H1 (cell line): Measurements from ENCODE around the gene HNF4A. TPM values are rescaled to one million over a fixed set of nuclear protein-coding genes. Genes with fewer than 3 reads are reported as not detected.

Experiments
- CTCF ChIA-PET: fragments of 300-600 bp; sonication (Branson Sonifier 250); formaldehyde crosslinking; loops from one replicate; lab custom pipeline; 2021; ENCODE audit not compliant: partially characterized antibody; lab: Charles Lee
- POLR2A ChIA-PET: fragments of 300-600 bp; sonication (Branson Sonifier 250); formaldehyde crosslinking; loops from one replicate; lab custom pipeline; 2021; ENCODE audit warnings: inconsistent platforms; ENCODE audit not compliant: partially characterized antibody; lab: Charles Lee
- DNase-seq, 2 experiments: peaks; one replicate each; pipeline versions ENCODE4 v3.0.0 to v3.0.0-alpha.2; 2010 to 2022; ENCODE audit warnings: low spot score in 2 of 2, low read depth in 1 of 2, mixed read lengths in 1 of 2
- FAIRE-seq: peaks from 2 replicates; lab custom pipeline; 2011; peaks lifted over from hg19 to GRCh38; lab: Jason Lieb, UNC
- H2AFZ ChIP-seq: 2 replicates; pipeline ENCODE4 v1.8.1; 2012; ENCODE audit warnings: low read length, inconsistent platforms
- H2AK5ac ChIP-seq: 2 replicates; pipeline ENCODE4 v1.6.1; 2013; ENCODE audit warnings: low read depth, low read length
- H2BK120ac ChIP-seq: replicated peaks from 2 replicates; pipeline ENCODE3; 2013; ENCODE audit warnings: low read depth, low read length, inconsistent platforms
- H2BK12ac ChIP-seq: 2 replicates; pipeline ENCODE4 v1.6.1; 2013; ENCODE audit warnings: low read depth, low read length
- H2BK15ac ChIP-seq: 2 replicates; pipeline ENCODE4 v1.6.1; 2013; ENCODE audit warnings: low read length
- H2BK20ac ChIP-seq: 2 replicates; pipeline ENCODE4 v1.6.1; 2013; ENCODE audit warnings: low read length
- H2BK5ac ChIP-seq: 2 replicates; pipeline ENCODE4 v1.6.1; 2013; ENCODE audit warnings: low read depth, low read length
- H3K14ac ChIP-seq: 2 replicates; pipeline ENCODE4 v1.6.1; 2013; ENCODE audit warnings: inconsistent platforms; ENCODE audit not compliant: insufficient read length
- H3K18ac ChIP-seq: 2 replicates; pipeline ENCODE4 v1.6.1; 2013; ENCODE audit warnings: low read length; ENCODE audit errors: extremely low read depth
- H3K23ac ChIP-seq: 2 replicates; pipeline ENCODE4 v1.6.1; 2013; ENCODE audit warnings: inconsistent platforms; ENCODE audit not compliant: insufficient read length
- H3K23me2 ChIP-seq: 2 replicates; pipeline ENCODE4 v1.6.1; 2013; ENCODE audit warnings: low read depth, low read length
- H3K27ac ChIP-seq: 2 replicates; pipeline ENCODE4 v1.6.1; 2011; ENCODE audit warnings: low read depth, low read length, inconsistent platforms
- H3K27me3 ChIP-seq, 4 experiments: replicated peaks in 1 of 4; 1 replicate in 1 of 4; 2 replicates in 3 of 4; pipeline versions ENCODE4 v1.6.1 to v1.8.1; 2011 to 2013; ENCODE audit warnings: low read length in 3 of 4, mild to moderate bottlenecking in 3 of 4, inconsistent platforms in 2 of 4, mixed read lengths in 2 of 4, moderate library complexity in 1 of 4; ENCODE audit not compliant: control insufficient read depth in 3 of 4, insufficient read depth in 3 of 4; ENCODE audit errors: extremely low read depth in 1 of 4
- H3K36me3 ChIP-seq, 4 experiments: 2 replicates each; pipeline versions ENCODE4 v1.6.1 to v1.8.1; 2011 to 2013; ENCODE audit warnings: mild to moderate bottlenecking in 4 of 4, low read length in 3 of 4, moderate library complexity in 2 of 4, control low read depth in 1 of 4, inconsistent platforms in 1 of 4; ENCODE audit not compliant: insufficient read depth in 4 of 4, control insufficient read depth in 2 of 4
- H3K4ac ChIP-seq: replicated peaks from 2 replicates; pipeline ENCODE3; 2013; ENCODE audit warnings: low read length, low read depth, mixed read lengths, inconsistent platforms; ENCODE audit not compliant: insufficient read length
- H3K4me1 ChIP-seq, 4 experiments: replicated peaks in 1 of 4; 1 replicate in 1 of 4; 2 replicates in 3 of 4; pipeline versions ENCODE4 v1.6.1 to v1.8.1; 2011 to 2013; ENCODE audit warnings: low read length in 3 of 4, inconsistent platforms in 2 of 4, mixed read lengths in 1 of 4; ENCODE audit not compliant: insufficient read depth in 4 of 4, control insufficient read depth in 3 of 4
- H3K4me2 ChIP-seq, 2 experiments: 2 replicates each; pipeline versions ENCODE4 v1.6.1 to v1.8.1; 2011 to 2013; ENCODE audit warnings: low read depth in 2 of 2, low read length in 2 of 2, control low read depth in 1 of 2, inconsistent platforms in 1 of 2, mild to moderate bottlenecking in 1 of 2; ENCODE audit not compliant: insufficient read depth in 1 of 2
- H3K4me3 ChIP-seq, 4 experiments: fragments of 200-600, 300-600 bp in 1 of 4; sonication (generic), shearing (Covaris generic), sonication (Bioruptor Twin) in 1 of 4; 2 replicates each; pipeline versions ENCODE4 v1.5.1 to v1.8.1; 2011 to 2016; ENCODE audit warnings: low read length in 4 of 4, low read depth in 3 of 4, control low read depth in 2 of 4, inconsistent platforms in 2 of 4, mild to moderate bottlenecking in 2 of 4, mixed read lengths in 1 of 4, moderate library complexity in 1 of 4; ENCODE audit not compliant: insufficient read depth in 2 of 4; ENCODE audit errors: extremely low read depth in 1 of 4
- H3K56ac ChIP-seq: replicated peaks from 2 replicates; pipeline ENCODE3; 2013; ENCODE audit warnings: low read depth, mild to moderate bottlenecking, mixed read lengths, low read length, inconsistent platforms; ENCODE audit not compliant: insufficient read length
- H3K79me1 ChIP-seq: 2 replicates; pipeline ENCODE4 v1.6.1; 2013; ENCODE audit warnings: low read depth, low read length, control low read depth
- H3K79me2 ChIP-seq, 2 experiments: 2 replicates each; pipeline versions ENCODE4 v1.6.1 to v1.8.1; 2012 to 2013; ENCODE audit warnings: low read length in 2 of 2, mild to moderate bottlenecking in 2 of 2, inconsistent platforms in 1 of 2; ENCODE audit not compliant: insufficient read depth in 2 of 2, control insufficient read depth in 1 of 2
- H3K9ac ChIP-seq, 4 experiments: replicated peaks in 1 of 4; 1 replicate in 1 of 4; 2 replicates in 3 of 4; pipeline versions ENCODE4 v1.6.1 to v1.8.1; 2011 to 2013; ENCODE audit warnings: low read depth in 3 of 4, low read length in 3 of 4, control low read depth in 2 of 4, mild to moderate bottlenecking in 2 of 4, moderate library complexity in 2 of 4, inconsistent platforms in 1 of 4; ENCODE audit errors: extremely low read depth in 1 of 4
- H3K9me3 ChIP-seq, 2 experiments: 2 replicates each; pipeline versions ENCODE4 v1.6.1 to v1.8.1; 2012 to 2013; ENCODE audit warnings: mild to moderate bottlenecking in 2 of 2, moderate library complexity in 2 of 2, control low read depth in 1 of 2, inconsistent platforms in 1 of 2, low read depth in 1 of 2, low read length in 1 of 2, mixed read lengths in 1 of 2; ENCODE audit not compliant: insufficient read depth in 2 of 2
- H4K20me1 ChIP-seq, 2 experiments: replicated peaks in 1 of 2; 2 replicates each; pipeline versions ENCODE3 to v1.8.1; 2011 to 2013; ENCODE audit warnings: inconsistent platforms in 2 of 2, low read length in 2 of 2, mild to moderate bottlenecking in 1 of 2; ENCODE audit not compliant: insufficient read depth in 2 of 2, control insufficient read depth in 1 of 2
- H4K5ac ChIP-seq: 2 replicates; pipeline ENCODE4 v1.6.1; 2013; ENCODE audit warnings: low read length, low read depth, mixed read lengths, inconsistent platforms; ENCODE audit not compliant: insufficient read length
- H4K8ac ChIP-seq: 2 replicates; pipeline ENCODE4 v1.8.0; 2013; ENCODE audit warnings: mild to moderate bottlenecking, moderate library complexity, low read length, inconsistent platforms; ENCODE audit not compliant: insufficient read depth; ENCODE audit errors: extremely low read depth
- H4K91ac ChIP-seq: replicated peaks from 2 replicates; pipeline ENCODE3; 2013; ENCODE audit warnings: low read length, mixed read lengths, inconsistent platforms; ENCODE audit not compliant: insufficient read length
- CHD2 ChIP-seq: IDR thresholded peaks from 2 replicates; pipeline ENCODE4 v1.6.1; 2012; ENCODE audit warnings: low read length, improper control_type of control experiment
- GABPA ChIP-seq: IDR thresholded peaks from 2 replicates; pipeline ENCODE4 v1.6.1; 2011; ENCODE audit warnings: mild to moderate bottlenecking, low read length, moderate library complexity, borderline replicate concordance; ENCODE audit not compliant: insufficient read depth
- NRF1 ChIP-seq: IDR thresholded peaks from 2 replicates; pipeline ENCODE4 v1.6.1; 2011; ENCODE audit warnings: mild to moderate bottlenecking, low read depth, low read length, improper control_type of control experiment
- PHF8 ChIP-seq: fragments of 200-600 bp; sonication (generic); conservative IDR thresholded peaks from 2 replicates; pipeline ENCODE4 v1.7.1; 2012; ENCODE audit warnings: low read depth, mild to moderate bottlenecking, inconsistent platforms, low read length, moderate library complexity
- RFX5 ChIP-seq: IDR thresholded peaks from 2 replicates; pipeline ENCODE4 v1.6.1; 2011; ENCODE audit warnings: low read depth, low read length, improper control_type of control experiment, borderline replicate concordance
- SAP30 ChIP-seq: fragments of 300-600 bp; sonication (generic); IDR thresholded peaks from 2 replicates; pipeline ENCODE4 v1.7.1; 2012; ENCODE audit warnings: low read length, moderate library complexity, mild to moderate bottlenecking, inconsistent platforms; ENCODE audit not compliant: insufficient read depth, insufficient replicate concordance
- SUZ12 ChIP-seq: fragments of 200-600 bp; sonication (generic); IDR thresholded peaks from 2 replicates; pipeline ENCODE4 v1.6.1; 2012; ENCODE audit warnings: mild to moderate bottlenecking, inconsistent platforms, low read length, moderate library complexity, mixed read lengths
- TCF12 ChIP-seq: IDR thresholded peaks from 2 replicates; pipeline ENCODE4 v1.6.1; 2011; ENCODE audit warnings: low read depth, mild to moderate bottlenecking, low read length
- ZNF274 ChIP-seq: IDR thresholded peaks from 2 replicates; pipeline ENCODE4 v1.7.0; 2012; ENCODE audit warnings: low read length, borderline replicate concordance; ENCODE audit errors: extremely low read depth
- WGBS, 2 experiments: shearing (Covaris generic) in 1 of 2; methylation state at CpG; one replicate each; pipeline versions ENCODE4 v1.1.6 to v1.1.7; 2013 to 2015; ENCODE audit warnings: low lambda C conversion rate in 2 of 2, mixed read lengths in 2 of 2, inconsistent platforms in 1 of 2, low coverage in 1 of 2, missing lambda C conversion rate in 1 of 2; ENCODE audit not compliant: insufficient replicate concordance in 2 of 2, insufficient coverage in 1 of 2, insufficient read length in 1 of 2; ENCODE audit errors: extremely low coverage in 1 of 2, missing lambda C conversion rate in 1 of 2; 5-methylcytosine and 5-hydroxymethylcytosine counted together
- polyA plus RNA-seq, 7 experiments: library from polyadenylated mRNA; depleted of rRNA in 3 of 7; stranded (reverse) in 5 of 7; unstranded in 2 of 7; fragments of >200 nt in 5 of 7; fragments of 200-250 nt in 2 of 7; gene quantifications; 1 replicate in 5 of 7; 2 replicates in 1 of 7; 4 replicates in 1 of 7; pipeline versions ENCODE4 v1.2.1 to v1.2.3, GENCODE V29; 2011 to 2013; ENCODE audit warnings: missing spikeins in 2 of 7, mixed read lengths in 2 of 7
- total RNA-seq: library from RNA; stranded (reverse); fragmentation: NEBNext Ultra II Directional; extraction: Animal tissue kit (Norgen Biotek cat#: 25700); gene quantifications from 2 replicates; pipeline ENCODE4 v1.2.1, GENCODE V29; 2021
- TF ChIP-seq, protein P1 (sequence below): IDR thresholded peaks from 2 replicates; pipeline ENCODE4 v1.6.1; 2012; ENCODE audit warnings: low read length, inconsistent platforms
- TF ChIP-seq, protein P2 (sequence below): IDR thresholded peaks from 2 replicates; pipeline ENCODE4 v1.6.1; 2011; ENCODE audit warnings: low read length, improper control_type of control experiment

Gene HNF4A
- total and polyA plus RNA-seq, 2 of the 8 experiments (the other 6 are each of a cell fraction or from before 2014, with no cell fraction given) = 0.03 TPM; not detected in 1

DNA sequence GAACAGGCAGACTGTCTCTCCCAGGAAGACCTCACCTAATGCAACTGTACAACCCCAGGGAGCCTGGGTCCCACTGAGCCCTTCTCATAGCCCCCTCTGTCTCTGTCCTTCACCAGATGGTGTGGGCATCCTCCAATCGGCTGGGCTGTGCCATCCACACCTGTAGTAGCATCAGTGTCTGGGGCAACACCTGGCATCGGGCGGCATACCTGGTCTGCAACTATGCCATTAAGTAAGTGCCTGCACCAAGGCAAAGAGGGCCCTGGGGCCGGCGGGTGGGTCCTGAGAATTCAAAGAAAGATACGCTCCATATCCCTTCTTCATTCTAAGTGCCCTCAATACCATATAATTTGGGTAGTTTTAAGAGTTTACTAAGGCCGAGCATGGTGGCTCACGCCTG, 10.4 kb upstream of the HNF4A start:
- H3K23me2 ChIP-seq = no peaks in the 10 kb centered on the region
- POLR2A ChIA-PET = no interaction called here
- no peak overlapping the region for H3K27ac ChIP-seq
- no peak overlapping the region for H3K4me3 ChIP-seq
- no peaks in the 10 kb centered on the region for H3K27me3 ChIP-seq
- no peaks in the 10 kb centered on the region for H3K79me1 ChIP-seq
- no peaks in the 10 kb centered on the region for H3K9me3 ChIP-seq
- no peak overlapping the region for H2AK5ac ChIP-seq
- no peaks in the 10 kb centered on the region for H3K36me3 ChIP-seq
- no peak overlapping the region for H2AFZ ChIP-seq
- H2BK15ac ChIP-seq = no peak overlapping the region
- no peak overlapping the region for H2BK20ac ChIP-seq
- H2BK120ac ChIP-seq = no peak overlapping the region
- no peak overlapping the region for H4K91ac ChIP-seq
- H2BK5ac ChIP-seq = no peak overlapping the region
- CTCF ChIA-PET = interaction anchor here (0.7 to 1.7 kb wide), 6 partner anchors 13 to 131 kb away, joined by 3 to 5 read pairs (median 4); partner anchors contain the start of gene FITM2
- H3K23ac ChIP-seq = no peak overlapping the region
- H4K8ac ChIP-seq = peak overlapping the region; percentile 89
- H4K20me1 ChIP-seq = no peaks in the 10 kb centered on the region
- FAIRE-seq (no peak), DNase-seq (no peak)
- no peak overlapping the region for H3K4ac ChIP-seq
- H3K4me1 ChIP-seq = no peaks in the 10 kb centered on the region
- no peak overlapping the region for H2BK12ac ChIP-seq
- no peak overlapping the region for H3K18ac ChIP-seq
- no peak overlapping the region for H3K56ac ChIP-seq
- H4K5ac ChIP-seq = no peak overlapping the region
- no peak overlapping the region for H3K9ac ChIP-seq
- H3K4me2 ChIP-seq = no peak overlapping the region
- no peaks in the 10 kb centered on the region for H3K79me2 ChIP-seq
- no peak overlapping the region for H3K14ac ChIP-seq
- 91% methylated on average over 8 of the region's 8 CpGs; no CpG with 5 or more reads in 1 of the 2 experiments for WGBS, 2 experiments
- TF ChIP-seq TCF12 (no peak), NRF1 (no peak), SUZ12 (no peak), PHF8 (no peak), RFX5 (no peak), GABPA (no peak), SAP30 (no peak), ZNF274 (no peak), CHD2 (no peak)
- TF ChIP-seq, protein P1, sequence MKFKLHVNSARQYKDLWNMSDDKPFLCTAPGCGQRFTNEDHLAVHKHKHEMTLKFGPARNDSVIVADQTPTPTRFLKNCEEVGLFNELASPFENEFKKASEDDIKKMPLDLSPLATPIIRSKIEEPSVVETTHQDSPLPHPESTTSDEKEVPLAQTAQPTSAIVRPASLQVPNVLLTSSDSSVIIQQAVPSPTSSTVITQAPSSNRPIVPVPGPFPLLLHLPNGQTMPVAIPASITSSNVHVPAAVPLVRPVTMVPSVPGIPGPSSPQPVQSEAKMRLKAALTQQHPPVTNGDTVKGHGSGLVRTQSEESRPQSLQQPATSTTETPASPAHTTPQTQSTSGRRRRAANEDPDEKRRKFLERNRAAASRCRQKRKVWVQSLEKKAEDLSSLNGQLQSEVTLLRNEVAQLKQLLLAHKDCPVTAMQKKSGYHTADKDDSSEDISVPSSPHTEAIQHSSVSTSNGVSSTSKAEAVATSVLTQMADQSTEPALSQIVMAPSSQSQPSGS = no peak
- TF ChIP-seq, protein P2, sequence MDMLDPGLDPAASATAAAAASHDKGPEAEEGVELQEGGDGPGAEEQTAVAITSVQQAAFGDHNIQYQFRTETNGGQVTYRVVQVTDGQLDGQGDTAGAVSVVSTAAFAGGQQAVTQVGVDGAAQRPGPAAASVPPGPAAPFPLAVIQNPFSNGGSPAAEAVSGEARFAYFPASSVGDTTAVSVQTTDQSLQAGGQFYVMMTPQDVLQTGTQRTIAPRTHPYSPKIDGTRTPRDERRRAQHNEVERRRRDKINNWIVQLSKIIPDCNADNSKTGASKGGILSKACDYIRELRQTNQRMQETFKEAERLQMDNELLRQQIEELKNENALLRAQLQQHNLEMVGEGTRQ = no peak
